MM.1S (cell line): ENCODE data around the gene ACCSL.

Experiments
- DNase-seq: peaks from one replicate; pipeline ENCODE4 v3.0.0-alpha.2; 2015
- H2AFZ ChIP-seq: fragments of 300-600 bp; sonication (generic); 2 replicates; pipeline ENCODE4 v1.6.0; 2016; ENCODE audit warnings: antibody characterized with exemption, low read length
- H3F3A ChIP-seq: fragments of 300-600 bp; sonication (generic); 2 replicates; pipeline ENCODE4 v1.6.1; 2016; ENCODE audit warnings: mild to moderate bottlenecking, antibody characterized with exemption, low read length, moderate library complexity, mixed read lengths; ENCODE audit not compliant: insufficient read depth
- H3K27ac ChIP-seq: fragments of 300-600 bp; sonication (generic); 2 replicates; pipeline ENCODE4 v1.5.1; 2016; ENCODE audit warnings: mild to moderate bottlenecking, low read length
- H3K27me3 ChIP-seq: fragments of 300-600 bp; sonication (generic); replicated peaks from 2 replicates; pipeline ENCODE4 v1.6.0; 2016; ENCODE audit warnings: low read length; ENCODE audit not compliant: insufficient read depth
- H3K36me3 ChIP-seq: fragments of 300-600 bp; sonication (generic); replicated peaks from 2 replicates; pipeline ENCODE4 v1.6.1; 2016; ENCODE audit warnings: mild to moderate bottlenecking, low read length, mixed read lengths; ENCODE audit not compliant: insufficient read depth
- H3K4me1 ChIP-seq: fragments of 300-600 bp; sonication (generic); 2 replicates; pipeline ENCODE4 v1.6.1; 2016; ENCODE audit warnings: low read length, mixed read lengths
- H3K4me2 ChIP-seq: fragments of 300-600 bp; sonication (generic); 2 replicates; pipeline ENCODE4 v1.6.0; 2016; ENCODE audit warnings: low read depth, low read length
- H3K4me3 ChIP-seq: fragments of 300-600 bp; sonication (generic); 2 replicates; pipeline ENCODE4 v1.5.1; 2016; ENCODE audit warnings: low read length, mixed read lengths
- H3K79me2 ChIP-seq: fragments of 300-600 bp; sonication (generic); 2 replicates; pipeline ENCODE4 v1.6.1; 2016; ENCODE audit warnings: mixed run types, low read length, mixed read lengths
- H3K9ac ChIP-seq: fragments of 300-600 bp; sonication (generic); 2 replicates; pipeline ENCODE4 v1.6.1; 2016; ENCODE audit warnings: low read length, mixed read lengths
- H3K9me2 ChIP-seq: fragments of 300-600 bp; sonication (generic); replicated peaks from 2 replicates; pipeline ENCODE4 v1.6.1; 2016; ENCODE audit warnings: mild to moderate bottlenecking, low read length, mixed read lengths; ENCODE audit not compliant: insufficient read depth
- H3K9me3 ChIP-seq: fragments of 300-600 bp; sonication (generic); replicated peaks from 2 replicates; pipeline ENCODE4 v1.6.1; 2016; ENCODE audit warnings: mild to moderate bottlenecking, low read length, mixed read lengths; ENCODE audit not compliant: insufficient read depth
- H4K20me1 ChIP-seq: fragments of 300-600 bp; sonication (generic); 2 replicates; pipeline ENCODE4 v1.6.1; 2016; ENCODE audit warnings: mild to moderate bottlenecking, low read length, moderate library complexity, mixed read lengths; ENCODE audit not compliant: insufficient read depth
- CTCF ChIP-seq: fragments of 300-600 bp; sonication (generic); IDR thresholded peaks from 2 replicates; pipeline ENCODE4 v1.5.1; 2016; ENCODE audit warnings: antibody characterized with exemption, low read length, mixed read lengths
- EZH2 ChIP-seq: fragments of 300-600 bp; sonication (generic); optimal IDR thresholded peaks from 2 replicates; pipeline ENCODE3; 2017; ENCODE audit warnings: low read depth, mild to moderate bottlenecking, antibody characterized with exemption, low read length, mixed read lengths
- EZH2phosphoT487 ChIP-seq: fragments of 300-600 bp; sonication (generic); IDR thresholded peaks from 2 replicates; pipeline ENCODE4 v1.6.1; 2018; ENCODE audit warnings: antibody characterized with exemption, low read length

ACCSL gene

GRCh38 chr11:44085330-44085729, 37.5 kb downstream of the ACCSL start:
- Histone ChIP-seq H3K79me2 (no peaks in the 10 kb centered on the region), H3K9me3 (no peaks in the 10 kb centered on the region), H3K27me3 (no peaks in the 10 kb centered on the region), H3K27ac (no peak overlapping the region), H3K9ac (no peak overlapping the region), H3K4me1 (no peaks in the 10 kb centered on the region), H4K20me1 (no peaks in the 10 kb centered on the region), H3K36me3 (no peaks in the 10 kb centered on the region), H3F3A (no peaks in the 10 kb centered on the region), H3K9me2 (no peaks in the 10 kb centered on the region), H3K4me2 (no peak overlapping the region), H3K4me3 (no peak overlapping the region), H2AFZ (no peak overlapping the region)
- no peak for TF ChIP-seq EZH2
- TF ChIP-seq CTCF: no peak
- DNase-seq: no peak

DNA sequence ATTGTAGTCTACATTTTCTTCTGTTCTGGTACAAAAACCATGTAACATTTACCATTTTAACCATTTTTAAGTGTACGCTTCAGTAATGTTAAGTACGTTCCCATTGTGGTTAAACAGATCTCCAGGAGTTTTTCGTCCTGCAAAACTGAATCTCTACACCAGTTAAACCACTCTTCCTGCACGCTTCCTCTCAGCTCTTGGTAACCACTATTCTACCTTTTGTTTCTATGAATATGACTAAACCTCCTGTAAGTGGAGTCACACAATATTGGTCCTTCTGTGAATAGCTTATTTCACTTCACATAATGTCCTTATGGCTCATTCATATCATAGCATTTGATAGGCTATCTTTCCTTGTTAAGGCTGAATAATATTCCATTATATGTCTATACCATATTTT, 40.6 kb downstream of the ACCSL start:
- no peaks in the 10 kb centered on the region for H3F3A ChIP-seq
- H4K20me1 ChIP-seq: no peaks in the 10 kb centered on the region
- TF ChIP-seq EZH2 (no peak), EZH2phosphoT487 (no peak), CTCF (no peak)
- H3K9me3 ChIP-seq: no peaks in the 10 kb centered on the region
- no peaks in the 10 kb centered on the region for H3K79me2 ChIP-seq
- no peak overlapping the region for H3K9ac ChIP-seq
- H3K27ac ChIP-seq: no peak overlapping the region
- H3K4me2 ChIP-seq: no peak overlapping the region
- no peaks in the 10 kb centered on the region for H3K9me2 ChIP-seq
- H3K36me3 ChIP-seq: no peaks in the 10 kb centered on the region
- no peaks in the 10 kb centered on the region for H3K27me3 ChIP-seq
- no peaks in the 10 kb centered on the region for H3K4me1 ChIP-seq
- no peak for DNase-seq
- no peak overlapping the region for H3K4me3 ChIP-seq
- no peak overlapping the region for H2AFZ ChIP-seq

DNA sequence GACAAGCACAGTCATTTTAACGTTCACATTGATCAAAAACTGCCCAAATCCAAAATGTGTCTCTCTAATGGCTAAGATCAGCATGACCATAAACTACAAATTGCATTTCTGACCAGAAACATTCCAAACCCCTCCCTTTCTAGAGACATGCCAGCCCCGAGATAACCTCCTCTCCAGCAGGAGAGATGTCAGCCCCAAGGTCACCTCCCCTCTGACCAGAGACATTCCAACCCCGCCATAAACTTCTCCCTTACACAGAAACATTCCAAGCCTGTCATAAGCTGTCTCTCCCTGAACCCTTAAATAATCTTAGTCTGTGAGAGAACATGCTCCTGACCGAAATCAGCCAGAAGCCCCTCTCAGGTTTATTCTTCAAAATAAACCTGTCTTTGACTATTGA, 41.1 kb downstream of the ACCSL start:
- Histone ChIP-seq H3K36me3 (no peaks in the 10 kb centered on the region), H3K27ac (no peak overlapping the region), H3K4me2 (no peak overlapping the region), H4K20me1 (no peaks in the 10 kb centered on the region), H3K9ac (no peak overlapping the region), H3K4me1 (no peaks in the 10 kb centered on the region), H2AFZ (no peak overlapping the region), H3K79me2 (no peaks in the 10 kb centered on the region), H3K9me3 (no peaks in the 10 kb centered on the region), H3F3A (no peaks in the 10 kb centered on the region), H3K4me3 (no peak overlapping the region), H3K9me2 (no peaks in the 10 kb centered on the region), H3K27me3 (no peaks in the 10 kb centered on the region)
- DNase-seq: no peak
- TF ChIP-seq CTCF (no peak), EZH2 (no peak), EZH2phosphoT487 (no peak)
